Fibroblast of peridontal ligament (primary cell): ENCODE data around the gene NCOR2.

Experiments used
- DNase-seq: peaks from one replicate; pipeline ENCODE4 v3.0.0-alpha.2; 2010; ENCODE audit errors: extremely low read depth

Gene NCOR2

DNA sequence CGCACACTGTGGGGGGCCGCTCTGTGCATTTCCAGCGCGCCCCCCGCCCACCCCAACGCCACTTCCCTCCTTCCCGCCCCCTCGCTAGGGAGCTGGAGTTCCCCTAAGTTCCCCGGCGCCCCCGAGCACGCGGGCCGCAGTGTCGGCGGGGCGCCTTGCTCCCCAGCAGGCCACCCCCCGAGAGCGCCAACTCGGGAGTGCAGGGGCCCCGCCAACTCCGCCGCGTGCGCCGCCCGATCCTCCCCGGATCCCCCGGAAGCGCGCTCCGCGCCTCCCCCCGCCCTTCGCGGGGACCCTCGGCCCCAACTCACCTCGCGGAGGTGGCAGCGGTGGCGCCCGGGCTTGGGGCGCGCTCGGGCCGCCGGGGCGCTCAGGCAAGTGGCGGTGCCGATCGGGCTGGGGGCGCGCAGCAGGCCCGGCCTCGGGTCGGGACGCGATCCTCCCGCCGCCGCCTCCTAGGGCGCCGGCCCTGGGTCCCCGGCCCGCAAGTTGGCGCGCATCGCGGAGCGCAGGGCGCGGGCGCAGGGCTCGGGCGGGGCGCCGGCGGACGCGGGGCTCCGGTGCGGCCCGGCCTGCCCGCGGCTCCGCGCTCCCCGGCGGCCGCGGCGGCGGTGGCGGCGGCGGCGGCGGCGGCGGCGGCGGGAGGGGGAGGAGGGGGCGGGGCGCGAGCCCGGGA, at the start of gene NCOR2:
Gene NCOR2 (minus strand): TSS at position 616 of the 676 bp plus-strand sequence. CDS start 72,361 bp downstream, outside the sequence.
- DNase-seq, result no peak

DNA sequence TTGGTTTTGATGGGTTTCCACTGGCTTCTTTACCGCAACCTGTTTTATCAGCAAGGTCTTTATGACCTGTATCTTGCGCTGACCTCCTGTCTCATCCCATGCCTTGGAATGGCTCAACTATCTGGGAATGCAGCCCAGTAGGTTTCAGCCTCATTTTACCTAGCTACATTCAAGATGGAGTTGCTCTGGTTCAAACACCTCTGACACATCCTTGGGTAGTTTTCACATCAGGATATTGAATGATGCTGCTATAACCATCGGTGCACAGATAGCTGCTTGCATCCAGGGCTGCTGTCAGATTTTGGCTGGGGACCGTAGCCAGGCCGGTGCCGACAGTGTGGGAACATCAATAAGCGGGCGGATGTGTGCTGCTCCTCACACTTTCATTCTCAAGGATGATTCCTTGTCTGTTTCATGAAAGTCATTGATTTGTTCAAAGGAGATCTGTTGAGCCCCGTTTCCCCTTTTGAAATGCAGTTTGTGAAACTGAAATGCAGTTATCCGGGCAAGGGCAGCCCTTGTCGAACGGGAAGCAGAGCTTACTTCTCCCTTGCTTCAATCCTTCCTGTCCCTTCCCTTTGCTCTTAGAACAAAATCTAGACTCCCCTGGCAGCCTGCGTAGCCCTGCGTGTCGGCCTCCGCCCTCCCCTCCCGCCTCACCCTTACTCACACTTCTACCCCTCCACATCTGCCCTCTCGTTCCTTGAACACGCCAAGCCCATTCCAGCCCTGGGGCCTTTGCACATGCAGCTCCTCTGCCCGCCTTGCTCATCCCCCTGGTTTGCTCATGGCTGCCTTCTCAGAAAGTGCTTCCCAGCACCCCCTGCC, 49.2 kb upstream of the NCOR2 start:
- no peak for DNase-seq

DNA sequence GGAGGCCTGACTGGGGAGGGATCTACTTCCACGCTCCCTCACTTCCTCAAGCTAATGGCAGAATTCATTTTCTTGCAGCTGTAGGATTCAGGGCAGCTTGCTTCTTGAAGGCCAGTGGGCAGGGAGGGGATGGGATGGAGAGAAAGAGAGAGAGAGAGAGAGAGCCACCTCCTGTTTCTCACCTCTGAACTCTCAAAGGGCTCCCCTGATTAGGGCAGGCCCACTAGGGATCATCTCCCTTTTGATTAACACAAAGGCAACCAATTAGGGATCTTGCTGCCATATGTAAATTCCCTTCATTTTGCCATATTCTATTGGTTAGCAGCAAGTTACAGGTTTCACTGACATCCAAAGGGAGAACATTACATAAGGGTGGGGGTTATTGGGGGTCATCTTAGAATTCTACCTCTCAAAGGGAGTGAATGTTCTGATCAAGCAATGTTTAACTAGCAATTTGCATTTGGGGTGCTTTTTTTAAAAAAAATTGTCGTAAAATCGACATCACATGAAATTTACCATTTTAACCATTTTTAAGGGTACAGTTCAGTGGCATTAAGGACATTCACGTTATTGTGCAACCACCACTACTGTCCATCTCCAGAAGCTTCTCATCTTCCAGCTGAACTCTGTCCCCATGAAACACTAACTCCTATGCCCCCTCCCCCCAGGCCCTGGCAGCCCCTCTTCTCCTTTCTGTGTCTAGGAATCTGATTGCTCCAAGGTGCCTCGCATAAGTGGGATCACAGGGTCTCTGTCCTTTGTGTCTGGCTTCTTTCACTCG, 47.3 kb upstream of the NCOR2 start:
- no peak for DNase-seq

DNA sequence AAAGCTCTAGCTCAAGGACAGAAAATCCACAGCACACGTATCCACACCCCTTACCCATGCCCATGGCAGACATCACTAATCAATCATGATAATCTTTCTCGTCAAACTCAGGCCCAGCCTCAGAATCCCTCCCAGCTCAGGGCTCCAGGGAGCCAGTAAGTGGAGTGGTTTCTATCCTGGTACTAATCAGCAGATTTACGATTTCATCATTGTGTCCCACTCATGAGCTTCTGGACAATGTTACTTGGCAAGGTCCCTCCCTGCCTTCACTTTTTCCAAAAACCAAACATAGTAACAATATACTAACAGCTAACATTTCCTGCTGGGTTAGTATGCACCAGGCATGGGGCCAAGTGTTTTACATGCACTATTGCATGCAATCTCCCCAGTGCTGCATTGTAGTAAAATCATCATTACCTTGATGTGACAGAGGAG, 45.8 kb upstream of the NCOR2 start:
- peak; percentile 85 for DNase-seq

DNA sequence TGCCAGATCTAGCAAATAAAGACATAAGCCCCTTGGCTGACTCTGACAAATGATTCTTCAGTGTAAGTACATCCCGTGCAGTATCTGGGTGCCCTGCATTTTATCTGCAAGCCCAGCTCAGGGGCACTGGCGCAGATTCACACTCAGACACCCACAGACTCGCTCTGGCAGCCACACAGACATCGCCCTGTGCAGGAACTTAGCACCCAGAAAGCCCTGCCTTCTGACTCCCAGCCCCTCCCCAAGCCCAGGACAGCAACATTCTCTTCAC, 44.9 kb upstream of the NCOR2 start:
- no peak for DNase-seq

DNA sequence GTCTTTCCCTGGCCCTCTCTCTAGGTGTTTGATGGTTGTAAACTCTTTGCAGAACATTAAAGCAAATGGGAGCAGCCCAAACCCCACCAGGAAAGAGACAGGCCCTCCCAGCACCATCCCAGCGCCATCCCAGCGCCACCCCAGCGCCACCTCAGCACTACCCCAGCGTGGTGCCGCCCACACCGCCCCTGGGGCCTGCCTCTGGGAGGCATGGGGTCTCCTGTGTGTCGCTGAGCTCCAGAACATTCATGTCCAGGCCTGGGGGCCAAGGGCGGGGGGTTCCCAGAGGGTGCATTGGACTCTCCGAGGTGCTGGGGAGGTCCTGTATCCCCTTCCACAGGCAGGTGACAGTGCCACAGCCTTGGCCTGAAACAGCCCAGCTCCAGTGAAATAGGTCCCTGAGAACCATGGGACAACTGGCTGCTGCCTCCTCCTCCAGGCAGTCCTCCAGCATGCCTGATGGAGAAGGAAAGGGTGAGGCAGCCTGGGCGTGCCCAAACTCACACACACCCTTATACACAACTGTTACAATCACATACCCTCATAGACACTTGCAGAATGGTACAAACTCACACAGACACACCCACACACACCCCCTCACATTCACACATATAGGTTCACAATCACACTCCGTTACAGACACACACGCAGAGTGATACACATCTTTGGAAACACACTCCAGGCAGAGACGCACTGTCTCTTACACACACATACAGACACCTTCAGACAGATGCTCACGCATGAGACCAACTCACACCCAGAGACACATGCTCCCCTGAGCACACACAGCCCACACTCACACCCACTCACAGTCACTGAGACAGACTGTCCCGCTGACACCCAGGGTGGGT, 44.4 kb upstream of the NCOR2 start:
- DNase-seq, result no peak

DNA sequence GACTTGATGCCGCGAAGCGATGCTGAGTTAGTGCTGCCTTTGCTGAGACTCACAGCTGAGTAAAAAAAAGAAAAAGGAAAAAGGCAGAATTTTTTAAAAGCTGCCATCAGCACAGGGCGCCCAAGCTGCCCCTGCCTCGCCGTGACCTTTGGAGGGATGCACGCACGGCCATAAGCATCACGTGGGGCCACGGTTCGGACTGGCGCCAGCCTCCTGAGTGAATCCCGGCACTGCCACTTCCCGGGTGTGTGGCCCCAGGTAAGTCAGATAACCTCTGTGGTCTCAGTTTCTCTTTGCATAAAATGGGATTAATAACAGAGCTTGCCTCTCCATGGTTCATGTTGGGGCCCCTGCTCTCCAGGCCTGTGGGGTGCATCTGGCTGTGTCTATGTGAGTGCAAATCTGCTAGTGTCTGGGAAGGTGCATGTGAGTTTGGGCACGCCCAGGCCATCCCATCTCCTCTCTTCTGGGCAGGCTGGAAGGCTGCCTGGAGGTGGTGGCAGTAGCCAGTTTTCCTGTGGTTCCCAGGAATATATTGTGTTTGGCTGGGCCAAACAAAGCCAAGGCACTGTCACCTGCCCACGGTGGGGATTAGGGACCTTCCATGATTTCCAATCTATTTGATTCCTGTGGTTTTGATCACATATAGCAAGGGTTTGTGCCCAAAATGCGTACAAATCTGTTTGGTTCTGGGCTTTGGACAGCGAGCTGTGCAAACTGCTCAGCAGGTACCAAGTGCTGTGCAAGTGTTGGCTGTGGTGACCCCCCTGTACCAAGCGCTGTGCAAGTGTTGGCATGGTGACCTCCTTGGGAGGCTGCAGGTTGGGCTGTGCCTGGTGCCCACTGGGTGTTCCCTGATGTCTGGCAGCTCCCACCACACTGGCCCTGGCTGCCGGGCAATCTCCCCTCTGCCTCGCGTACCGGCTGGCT, 43.5 kb upstream of the NCOR2 start:
- no peak for DNase-seq

DNA sequence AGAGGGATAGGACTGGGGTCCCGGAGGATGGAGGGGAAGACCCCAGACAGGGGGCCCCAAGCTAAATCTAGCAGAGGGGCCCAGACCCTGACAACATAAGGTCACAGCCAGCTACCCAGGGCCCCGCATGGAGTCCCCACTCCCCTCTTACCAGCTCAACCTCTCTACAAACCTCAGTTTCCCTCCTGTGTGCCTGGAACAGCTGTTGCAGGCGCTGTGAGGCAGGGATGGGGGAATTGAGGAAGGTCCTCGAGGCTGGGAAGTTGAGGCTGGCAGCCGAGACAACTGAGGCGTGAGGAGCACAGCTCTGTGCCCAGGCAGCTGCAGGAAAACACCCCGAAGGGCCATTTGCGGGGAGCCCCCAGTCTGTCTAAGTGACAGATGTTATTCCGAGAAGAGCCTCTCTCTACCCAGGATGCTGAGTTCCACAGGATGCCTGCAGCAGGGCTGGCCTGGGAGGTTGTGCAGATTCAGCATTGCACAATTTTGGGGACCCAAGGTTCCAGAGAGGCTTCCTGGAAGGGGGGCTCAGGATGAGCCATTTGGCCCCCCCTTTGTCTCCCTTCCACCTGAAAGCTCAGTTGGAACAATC, 42.7 kb upstream of the NCOR2 start:
- DNase-seq, result no peak

DNA sequence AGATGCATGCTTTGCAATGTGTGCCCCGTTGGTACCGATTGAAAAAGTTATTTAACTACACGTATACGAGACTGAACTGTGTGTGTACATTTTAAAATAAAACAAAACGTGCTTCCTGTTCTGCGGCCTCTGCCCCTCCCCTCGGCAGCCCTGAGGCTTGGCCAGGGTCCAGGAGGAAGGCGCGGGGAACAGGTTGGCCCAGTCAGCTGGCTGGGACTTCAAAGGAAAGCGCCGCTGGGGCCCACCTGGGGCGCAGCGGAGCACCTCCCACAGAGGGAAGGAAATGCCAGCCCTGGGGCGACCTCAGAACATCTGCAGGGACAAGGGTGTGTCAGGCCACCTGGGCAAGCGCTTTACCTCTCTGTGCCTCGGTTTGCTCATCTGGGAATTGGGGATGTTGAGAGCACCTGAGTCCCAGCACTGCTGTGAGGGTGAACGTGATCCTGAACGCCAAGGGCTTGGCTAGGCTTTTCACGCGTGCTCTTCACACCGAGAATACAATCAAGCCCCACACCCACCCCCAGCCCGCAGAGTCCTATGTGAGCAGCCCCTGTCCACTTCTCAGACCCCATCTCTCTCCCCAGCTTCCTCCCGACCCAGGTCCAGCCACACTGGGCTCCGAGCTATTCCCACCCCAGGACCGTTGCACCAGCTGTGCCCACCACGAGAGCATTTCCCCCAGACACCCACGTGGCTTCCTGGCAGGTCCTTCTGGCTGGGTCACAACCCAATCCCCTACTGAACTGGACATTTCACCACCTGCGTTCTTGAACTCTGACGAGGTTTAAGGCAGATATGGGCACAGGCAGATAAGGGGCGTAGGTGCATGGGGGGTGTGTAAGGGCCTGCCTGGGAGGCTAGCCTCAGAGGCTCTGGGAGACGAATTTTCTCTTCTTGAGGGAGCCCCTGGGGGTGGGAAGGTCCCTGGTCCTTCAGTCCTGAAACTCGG, 41.9 kb upstream of the NCOR2 start:
- DNase-seq, result no peak

DNA sequence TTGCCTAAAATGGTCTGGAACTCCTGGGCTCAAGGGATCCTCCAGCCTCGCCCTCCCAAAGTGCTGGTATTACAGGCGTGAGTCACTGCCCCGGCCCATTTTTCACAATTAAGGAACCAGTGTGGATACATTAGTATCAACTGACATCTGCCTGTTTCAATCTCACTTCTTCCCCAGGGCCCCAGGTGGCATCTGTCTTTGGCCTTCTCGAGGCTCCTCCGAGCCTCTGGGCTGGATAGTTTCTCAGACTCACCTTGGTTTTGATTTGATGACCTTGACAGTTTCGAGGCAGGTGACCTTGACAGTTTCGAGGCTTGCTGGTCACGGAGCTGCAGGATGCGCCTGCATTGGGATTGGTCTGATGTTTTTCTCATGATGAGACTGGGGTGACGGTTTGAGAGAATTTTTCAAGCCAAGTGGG, 41.0 kb upstream of the NCOR2 start:
- no peak for DNase-seq

DNA sequence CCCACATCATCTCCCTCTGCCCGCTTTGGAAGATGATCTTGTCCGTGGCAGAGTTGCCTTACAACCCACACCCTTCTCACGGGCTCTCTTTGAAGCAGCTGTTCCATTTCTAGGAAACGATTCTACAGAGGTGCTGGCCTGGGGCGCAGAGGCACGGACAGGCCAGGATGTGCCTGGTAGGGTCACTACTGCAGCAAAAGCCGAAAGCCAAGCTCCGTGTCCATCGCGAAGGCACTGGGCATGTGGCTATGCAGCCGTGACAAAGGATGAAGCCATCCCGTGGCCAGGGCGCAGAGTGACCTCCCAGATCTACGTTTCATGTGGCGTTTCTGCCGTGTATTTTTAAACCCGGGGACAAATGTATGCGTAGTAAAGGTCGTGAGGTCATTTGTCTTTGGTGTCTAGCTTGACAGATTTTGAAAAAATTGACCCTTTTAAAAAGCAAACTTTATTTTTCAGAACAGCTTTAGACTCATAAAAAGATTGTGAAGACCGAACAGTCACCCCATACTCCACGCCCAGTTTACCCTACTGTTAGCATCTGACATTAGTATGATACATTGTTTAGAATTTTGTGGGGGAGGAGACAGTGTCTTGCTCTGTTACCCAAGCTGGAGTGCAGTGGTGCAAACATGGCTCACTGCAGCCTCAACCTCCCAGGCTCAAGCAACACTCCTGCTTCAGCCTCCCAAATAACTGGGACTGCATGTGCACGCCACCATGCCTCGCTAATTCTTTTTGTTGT, 40.4 kb upstream of the NCOR2 start:
- no peak for DNase-seq

DNA sequence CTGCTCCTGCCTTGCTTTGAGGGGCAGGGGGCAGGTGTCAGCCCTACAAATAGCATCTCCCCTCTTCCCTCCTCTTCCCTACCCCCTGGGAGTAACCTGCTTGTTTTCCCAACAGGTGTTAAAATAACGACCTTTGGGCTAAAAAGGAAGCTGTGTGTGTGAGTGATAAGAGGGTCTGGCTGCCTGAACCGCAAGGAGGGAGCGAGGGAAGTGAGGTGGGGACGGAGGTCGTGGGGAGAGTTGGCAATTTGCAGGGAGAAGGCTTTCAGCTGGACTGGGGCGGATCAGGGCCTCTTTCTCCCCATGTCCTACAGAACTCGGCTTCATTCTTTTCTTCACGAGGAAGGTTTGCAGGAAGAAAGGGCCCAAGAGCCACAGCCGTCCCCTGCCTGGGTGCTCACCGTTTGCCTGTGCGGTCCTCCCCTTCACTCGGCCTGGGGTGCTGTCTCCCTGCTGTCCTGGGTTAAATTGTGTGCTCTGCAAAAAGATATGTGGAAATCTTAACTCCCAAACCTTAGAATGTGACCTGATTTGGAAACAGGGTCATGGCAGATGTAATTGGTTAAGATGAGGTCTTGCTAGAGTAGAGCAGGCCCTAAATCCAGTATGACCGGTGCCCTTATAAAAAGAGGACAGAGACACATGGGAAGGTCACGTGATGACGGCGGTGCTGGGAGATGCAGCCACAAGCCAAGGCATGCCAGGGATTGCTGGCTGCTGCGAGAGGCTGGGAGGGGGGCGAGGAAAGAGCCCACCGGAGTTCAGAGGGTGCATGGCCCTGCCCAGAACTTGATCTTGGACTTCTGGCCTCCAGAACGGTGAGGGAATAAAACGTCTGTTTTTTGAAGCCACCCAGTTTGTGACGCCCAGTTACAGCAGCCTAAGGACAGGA, 38.7 kb upstream of the NCOR2 start:
- no peak for DNase-seq

DNA sequence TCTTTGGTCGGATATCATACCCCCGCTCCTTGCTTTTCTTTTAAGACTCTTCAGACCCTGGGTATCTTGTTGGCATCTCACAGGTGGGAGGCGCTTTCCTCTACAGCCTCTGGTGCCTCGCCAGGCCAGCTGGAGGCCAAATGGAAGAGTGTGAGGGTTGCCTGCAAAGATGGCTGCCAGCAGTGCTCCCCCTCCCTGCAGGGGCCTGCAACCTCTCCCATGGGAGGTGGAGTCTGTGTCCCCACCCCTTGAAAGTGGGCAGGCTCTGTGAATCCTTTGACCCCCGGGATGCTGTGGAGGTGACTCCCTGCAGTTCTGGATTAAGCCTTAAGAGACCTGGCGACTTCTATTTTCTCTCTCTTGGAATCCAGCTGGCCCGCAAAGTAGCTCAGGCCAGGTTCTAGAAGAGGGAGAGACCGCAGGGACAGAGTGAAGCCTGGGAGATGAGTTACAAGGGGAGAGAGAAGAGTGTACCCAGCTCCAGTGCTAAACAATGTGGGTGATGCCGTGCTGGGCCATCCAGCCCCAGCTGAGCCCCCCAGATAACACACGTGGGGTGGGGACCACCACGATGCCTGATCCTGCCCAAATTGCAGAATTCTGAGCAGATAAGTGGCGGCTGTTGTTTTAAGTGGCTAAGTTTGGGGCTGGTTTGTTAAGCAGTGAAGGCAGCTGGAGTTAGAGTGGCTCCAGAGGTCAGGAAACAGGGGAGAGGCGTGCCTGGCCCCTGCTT, 37.9 kb upstream of the NCOR2 start:
- no peak for DNase-seq

DNA sequence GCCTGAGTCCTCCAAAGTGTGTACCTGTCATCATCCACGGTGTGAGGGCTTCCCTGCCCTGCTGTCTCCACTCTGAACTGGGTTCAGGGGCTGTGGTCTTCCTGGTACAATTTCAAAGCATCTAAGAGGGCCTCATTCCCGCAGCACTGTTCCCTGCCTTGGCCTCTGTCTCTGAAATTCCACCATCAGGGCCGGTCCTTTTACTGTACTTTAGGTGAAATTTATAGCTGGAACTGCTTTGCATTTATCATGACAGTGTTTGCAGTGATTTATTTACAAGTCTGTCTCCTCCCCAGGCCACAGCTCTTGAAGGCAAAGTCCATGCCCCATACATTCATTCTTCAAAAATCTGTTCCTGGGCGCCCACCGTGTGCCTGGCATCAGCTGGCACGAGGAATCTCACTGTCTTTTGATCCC, 36.9 kb upstream of the NCOR2 start:
- no peak for DNase-seq

DNA sequence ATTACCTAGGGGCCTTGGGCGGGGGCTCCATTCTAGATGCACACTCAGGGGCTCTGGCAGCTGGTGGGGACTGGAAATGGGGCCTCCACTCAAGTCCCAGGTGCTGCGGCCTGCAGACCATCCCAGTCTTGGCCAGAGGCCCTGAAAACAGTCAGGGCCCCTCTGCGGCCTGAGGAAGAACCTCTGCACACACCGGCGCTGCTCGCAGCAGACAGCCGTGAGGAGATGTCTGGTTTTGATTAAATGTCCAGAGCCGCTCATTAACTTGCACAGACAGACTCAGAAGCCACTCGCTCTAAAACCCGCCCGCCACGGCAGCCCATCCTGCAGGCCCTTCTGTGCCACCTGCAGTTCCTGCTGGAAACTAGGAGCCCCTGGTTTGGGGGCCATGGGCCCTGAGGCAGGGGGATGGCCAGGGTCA, 36.4 kb upstream of the NCOR2 start:
- no peak for DNase-seq

DNA sequence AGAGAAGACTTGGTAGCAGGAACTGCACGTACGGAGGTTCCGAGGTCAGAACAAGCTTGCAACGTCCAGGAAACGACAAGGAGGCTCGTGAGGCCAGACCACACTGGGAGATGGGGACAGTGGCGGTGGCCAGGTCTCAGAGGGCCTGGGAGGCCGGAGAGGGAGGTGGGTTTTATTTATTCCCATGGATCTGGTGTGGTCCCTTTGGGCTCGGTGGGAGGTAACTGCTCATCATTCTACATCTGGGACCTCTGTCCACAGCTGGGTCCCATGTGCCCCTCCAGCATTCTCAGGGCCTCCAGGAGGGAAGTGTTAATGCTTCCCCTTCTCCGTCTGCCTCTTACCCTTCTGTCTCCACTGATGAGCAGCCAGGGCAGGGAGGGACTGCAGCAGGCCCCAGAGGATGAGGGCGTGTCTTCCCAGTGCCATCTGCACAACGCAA, 35.7 kb upstream of the NCOR2 start:
- no peak for DNase-seq

DNA sequence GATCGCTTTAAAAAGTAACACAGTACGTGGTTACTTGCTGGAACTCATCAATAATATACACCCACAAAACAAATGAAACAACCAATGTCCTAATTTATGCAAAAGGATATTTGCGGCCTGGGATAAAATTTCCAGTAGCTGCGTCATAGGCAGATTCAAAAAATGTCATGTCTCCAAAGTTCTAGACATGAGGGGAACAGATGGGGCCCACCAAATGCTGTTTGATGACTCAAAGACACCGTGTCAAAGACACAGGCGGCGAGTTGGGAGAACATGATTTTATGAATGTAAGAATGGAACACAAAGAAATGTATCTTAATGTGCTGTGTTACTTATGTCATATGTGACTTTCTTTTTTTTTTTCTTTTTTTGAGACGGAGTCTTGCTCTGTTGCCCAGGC, 34.3 kb upstream of the NCOR2 start:
- DNase-seq, result no peak
